Mesenchymal stem cell (in vitro differentiated cells and primary cell): ENCODE data around the gene APC2.
A peak's percentile ranks its signal among the peaks of the same experiment; 100 is the strongest.

Experiments used
- DNase-seq: peaks from one replicate; pipeline ENCODE4 v3.0.0-alpha.2; 2013
- H2AFZ ChIP-seq: one replicate; pipeline ENCODE4 v1.6.1; 2013; ENCODE audit warnings: low read depth, mild to moderate bottlenecking, control low read depth, inconsistent platforms, low read length, moderate library complexity
- H2AK5ac ChIP-seq: 2 replicates; pipeline ENCODE4 v1.6.1; 2013; ENCODE audit warnings: low read length, moderate library complexity, mild to moderate bottlenecking, inconsistent platforms; ENCODE audit not compliant: severe bottlenecking
- H2BK120ac ChIP-seq: one replicate; pipeline ENCODE4 v1.6.1; 2013; ENCODE audit warnings: low read depth, mild to moderate bottlenecking, inconsistent platforms, low read length, moderate library complexity
- H2BK12ac ChIP-seq, 2 experiments: one replicate each; pipeline ENCODE4 v1.6.1; 2013; ENCODE audit warnings: inconsistent platforms in 2 of 2, low read length in 2 of 2, mild to moderate bottlenecking in 2 of 2, moderate library complexity in 2 of 2, control low read depth in 1 of 2
- H2BK15ac ChIP-seq: one replicate; pipeline ENCODE4 v1.6.1; 2013; ENCODE audit warnings: mild to moderate bottlenecking, low read depth, inconsistent platforms; ENCODE audit not compliant: poor library complexity, severe bottlenecking
- H2BK5ac ChIP-seq: 2 replicates; pipeline ENCODE4 v1.6.1; 2013; ENCODE audit warnings: low read depth, mild to moderate bottlenecking, low read length, control low read depth, inconsistent platforms; ENCODE audit not compliant: poor library complexity, severe bottlenecking
- H3K14ac ChIP-seq, 2 experiments: one replicate each; pipeline ENCODE4 v1.6.1; 2013; ENCODE audit warnings: inconsistent platforms in 2 of 2, low read length in 2 of 2, control low read depth in 1 of 2, mild to moderate bottlenecking in 1 of 2, moderate library complexity in 1 of 2
- H3K18ac ChIP-seq, 2 experiments: one replicate each; pipeline ENCODE4 v1.6.1; 2013; ENCODE audit warnings: inconsistent platforms in 2 of 2, low read length in 2 of 2, control low read depth in 1 of 2, low read depth in 1 of 2, mild to moderate bottlenecking in 1 of 2
- H3K23ac ChIP-seq, 2 experiments: one replicate each; pipeline ENCODE4 v1.6.1; 2013; ENCODE audit warnings: inconsistent platforms in 2 of 2, low read length in 2 of 2, mild to moderate bottlenecking in 2 of 2, moderate library complexity in 2 of 2, control low read depth in 1 of 2
- H3K27ac ChIP-seq: 2 replicates; pipeline ENCODE4 v1.5.1; 2013; ENCODE audit warnings: mild to moderate bottlenecking, moderate library complexity, low read length, control low read depth, inconsistent platforms; ENCODE audit not compliant: poor library complexity, severe bottlenecking
- H3K27me3 ChIP-seq, 2 experiments: 2 replicates each; pipeline versions ENCODE4 v1.6.1 to v1.7.0; 2013; ENCODE audit warnings: low read length in 2 of 2, mild to moderate bottlenecking in 2 of 2, moderate library complexity in 2 of 2, control low read depth in 1 of 2, inconsistent platforms in 1 of 2; ENCODE audit not compliant: control insufficient read depth in 1 of 2, insufficient read depth in 1 of 2
- H3K36me3 ChIP-seq, 2 experiments: 2 replicates each; pipeline versions ENCODE4 v1.6.1 to v1.7.0; 2013; ENCODE audit warnings: low read length in 2 of 2, control low read depth in 1 of 2, inconsistent platforms in 1 of 2, low read depth in 1 of 2, mild to moderate bottlenecking in 1 of 2; ENCODE audit not compliant: insufficient read depth in 2 of 2, control insufficient read depth in 1 of 2
- H3K4ac ChIP-seq, 2 experiments: one replicate each; pipeline ENCODE4 v1.6.1; 2013; ENCODE audit warnings: inconsistent platforms in 2 of 2, low read length in 2 of 2, mild to moderate bottlenecking in 2 of 2, moderate library complexity in 2 of 2, control low read depth in 1 of 2, low read depth in 1 of 2
- H3K4me1 ChIP-seq: 2 replicates; pipeline ENCODE4 v1.6.1; 2013; ENCODE audit warnings: low read depth, low read length, control low read depth; ENCODE audit not compliant: control insufficient read depth, insufficient read depth
- H3K4me2 ChIP-seq: 2 replicates; pipeline ENCODE4 v1.6.1; 2013; ENCODE audit warnings: low read length, mild to moderate bottlenecking, inconsistent platforms; ENCODE audit not compliant: poor library complexity, severe bottlenecking
- H3K4me3 ChIP-seq, 2 experiments: 2 replicates each; pipeline versions ENCODE4 v1.5.1 to v1.7.0; 2013; ENCODE audit warnings: low read length in 2 of 2, mild to moderate bottlenecking in 2 of 2, control low read depth in 1 of 2, low read depth in 1 of 2; ENCODE audit not compliant: insufficient read depth in 1 of 2
- H3K79me1 ChIP-seq: replicated peaks from 2 replicates; pipeline ENCODE4 v1.6.1; 2013; ENCODE audit warnings: mild to moderate bottlenecking, control low read depth, low read length, inconsistent platforms; ENCODE audit not compliant: poor library complexity, severe bottlenecking
- H3K9ac ChIP-seq: 2 replicates; pipeline ENCODE4 v1.7.0; 2013; ENCODE audit warnings: mild to moderate bottlenecking, low read length, moderate library complexity
- H3K9me3 ChIP-seq: 2 replicates; pipeline ENCODE4 v1.7.0; 2013; ENCODE audit warnings: mild to moderate bottlenecking, low read length; ENCODE audit not compliant: control insufficient read depth
- H4K8ac ChIP-seq: one replicate; pipeline ENCODE4 v1.6.1; 2013; ENCODE audit warnings: inconsistent platforms, mild to moderate bottlenecking, low read length, moderate library complexity
- H4K91ac ChIP-seq: one replicate; pipeline ENCODE4 v1.6.1; 2013; ENCODE audit warnings: mild to moderate bottlenecking, low read length, inconsistent platforms
- WGBS: methylation state at CpG from one replicate; pipeline ENCODE4 v1.1.7; 2013; ENCODE audit warnings: mixed read lengths; 5-methylcytosine and 5-hydroxymethylcytosine counted together

The APC2 gene

GRCh38 chr19:1466461-1467214, 16.7 kb downstream of the APC2 start:
- no peak overlapping the region for H3K4ac ChIP-seq
- no peak overlapping the region for H2BK15ac ChIP-seq
- H3K14ac ChIP-seq, result no peak overlapping the region
- H4K91ac ChIP-seq, result no peak overlapping the region
- H3K4me3 ChIP-seq, result no peak overlapping the region
- H4K8ac ChIP-seq, result no peak overlapping the region
- no peak for DNase-seq
- peak overlapping the region in 1 of 2 experiments; percentile 60 for H3K23ac ChIP-seq
- H3K18ac ChIP-seq, result no peak overlapping the region
- no peak overlapping the region for H3K4me2 ChIP-seq
- 24% methylated on average over 66 of the region's 70 CpGs for WGBS
- H3K79me1 ChIP-seq, result peaks cover 16% of the 10 kb centered on the region
- H3K9me3 ChIP-seq, result no peaks in the 10 kb centered on the region
- no peak overlapping the region for H2BK5ac ChIP-seq
- peaks cover 0 to 17% of the 10 kb centered on the region in 2 experiments for H3K36me3 ChIP-seq
- H2BK120ac ChIP-seq, result no peak overlapping the region
- H3K9ac ChIP-seq, result no peak overlapping the region
- no peak overlapping the region for H2AK5ac ChIP-seq
- no peak overlapping the region for H2AFZ ChIP-seq
- H2BK12ac ChIP-seq, result no peak overlapping the region
- no peak overlapping the region for H3K27ac ChIP-seq
- H3K4me1 ChIP-seq, result peaks cover 61% of the 10 kb centered on the region
- peaks cover 26 to 54% of the 10 kb centered on the region in 2 experiments for H3K27me3 ChIP-seq

- Histone ChIP-seq H3K27me3 (peaks cover 31 to 59% of the 10 kb centered on the region in 2 experiments), H3K14ac (no peak overlapping the region), H2BK12ac (no peak overlapping the region), H2AFZ (no peak overlapping the region), H3K27ac (no peak overlapping the region), H4K8ac (no peak overlapping the region), H3K18ac (no peak overlapping the region), H3K4ac (no peak overlapping the region), H3K79me1 (peaks cover 18% of the 10 kb centered on the region), H2AK5ac (no peak overlapping the region), H2BK120ac (no peak overlapping the region), H3K36me3 (peaks cover 0 to 17% of the 10 kb centered on the region in 2 experiments), H3K23ac (no peak overlapping the region), H2BK15ac (no peak overlapping the region), H3K9me3 (no peaks in the 10 kb centered on the region), H3K4me2 (peak overlapping the region; percentile 1), H2BK5ac (no peak overlapping the region), H3K4me3 (no peak overlapping the region), H4K91ac (no peak overlapping the region), H3K9ac (no peak overlapping the region), H3K4me1 (peaks cover 65% of the 10 kb centered on the region)
- no peak for DNase-seq
- WGBS, result 5% methylated on average over 28 of the region's 36 CpGs
These were observed 17.2 kb downstream of the APC2 start for GRCh38 chr19:1467215-1467489.

GRCh38 chr19:1467490-1468273, 17.8 kb downstream of the APC2 start:
- no peak overlapping the region for H2BK12ac ChIP-seq
- H2AFZ ChIP-seq, result no peak overlapping the region
- H3K9me3 ChIP-seq, result no peaks in the 10 kb centered on the region
- H2BK15ac ChIP-seq, result no peak overlapping the region
- H3K4me2 ChIP-seq, result peak overlapping the region; percentile 26
- peaks cover 36 to 64% of the 10 kb centered on the region in 2 experiments for H3K27me3 ChIP-seq
- no peak overlapping the region for H3K4me3 ChIP-seq
- H2BK120ac ChIP-seq, result no peak overlapping the region
- H3K23ac ChIP-seq, result no peak overlapping the region
- no peak overlapping the region for H2AK5ac ChIP-seq
- H2BK5ac ChIP-seq, result no peak overlapping the region
- H3K4me1 ChIP-seq, result peaks cover 70% of the 10 kb centered on the region
- peaks cover 21% of the 10 kb centered on the region for H3K79me1 ChIP-seq
- H3K27ac ChIP-seq, result no peak overlapping the region
- WGBS, result 13% methylated on average over 73 of the region's 92 CpGs
- no peak overlapping the region for H3K9ac ChIP-seq
- no peak overlapping the region for H3K14ac ChIP-seq
- no peak for DNase-seq
- H3K36me3 ChIP-seq, result peaks cover 0 to 20% of the 10 kb centered on the region in 2 experiments
- no peak overlapping the region for H3K4ac ChIP-seq
- no peak overlapping the region for H4K91ac ChIP-seq
- no peak overlapping the region for H4K8ac ChIP-seq
- no peak overlapping the region for H3K18ac ChIP-seq

GRCh38 chr19:1468274-1468820, 18.4 kb downstream of the APC2 start:
- peaks cover 72% of the 10 kb centered on the region for H3K4me1 ChIP-seq
- H3K79me1 ChIP-seq, result peaks cover 27% of the 10 kb centered on the region
- H3K4ac ChIP-seq, result no peak overlapping the region
- no peak overlapping the region for H3K23ac ChIP-seq
- no peak overlapping the region for H2AK5ac ChIP-seq
- H3K4me3 ChIP-seq, result no peak overlapping the region
- peaks cover 0 to 24% of the 10 kb centered on the region in 2 experiments for H3K36me3 ChIP-seq
- no peak overlapping the region for H4K91ac ChIP-seq
- H4K8ac ChIP-seq, result no peak overlapping the region
- peaks cover 38 to 71% of the 10 kb centered on the region in 2 experiments for H3K27me3 ChIP-seq
- WGBS, result 37% methylated on average over 38 of the region's 49 CpGs
- DNase-seq, result no peak
- H3K27ac ChIP-seq, result no peak overlapping the region
- H3K9ac ChIP-seq, result no peak overlapping the region
- no peak overlapping the region for H2BK12ac ChIP-seq
- no peak overlapping the region for H3K14ac ChIP-seq
- no peak overlapping the region for H2BK5ac ChIP-seq
- no peak overlapping the region for H2BK120ac ChIP-seq
- no peak overlapping the region for H3K18ac ChIP-seq
- no peaks in the 10 kb centered on the region for H3K9me3 ChIP-seq
- no peak overlapping the region for H3K4me2 ChIP-seq
- no peak overlapping the region for H2AFZ ChIP-seq
- no peak overlapping the region for H2BK15ac ChIP-seq
